ENCODE data around the gene SLCO3A1.
"Not testable (repeated sequence)": the region's sequence is repeated elsewhere in the genome, so short reads cannot be mapped to it uniquely, and the experiment has no call there.

SLCO3A1 gene

GRCh38 chr15:92161039-92161670 lies 307.6 kb downstream of the SLCO3A1 start:
- no peak for DNase-seq (ENCODE audit: low read depth in 2 of 2)

DNA sequence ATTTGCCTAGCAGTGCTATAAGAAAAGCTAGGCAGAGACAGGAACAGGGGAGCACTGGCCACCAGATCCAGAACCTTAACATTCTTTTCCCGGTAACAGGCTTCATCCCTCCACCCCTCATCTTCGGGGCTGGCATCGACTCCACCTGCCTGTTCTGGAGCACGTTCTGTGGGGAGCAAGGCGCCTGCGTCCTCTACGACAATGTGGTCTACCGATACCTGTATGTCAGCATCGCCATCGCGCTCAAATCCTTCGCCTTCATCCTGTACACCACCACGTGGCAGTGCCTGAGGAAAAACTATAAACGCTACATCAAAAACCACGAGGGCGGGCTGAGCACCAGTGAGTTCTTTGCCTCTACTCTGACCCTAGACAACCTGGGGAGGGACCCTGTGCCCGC lies 309.1 kb downstream of the SLCO3A1 start:
- DNase-seq (ENCODE audit: low read depth in 2 of 2): no peak

GRCh38 chr15:92163641-92164040 lies 310.1 kb downstream of the SLCO3A1 start:
- DNase-seq (ENCODE audit: low read depth in 2 of 2): no peak

- no peak for DNase-seq (ENCODE audit: low read depth in 2 of 2)
These were observed 311.0 kb downstream of the SLCO3A1 start for GRCh38 chr15:92164327-92165000.

GRCh38 chr15:92165001-92165346 lies 311.5 kb downstream of the SLCO3A1 start:
- no peak for DNase-seq (ENCODE audit: low read depth in 2 of 2)

DNA sequence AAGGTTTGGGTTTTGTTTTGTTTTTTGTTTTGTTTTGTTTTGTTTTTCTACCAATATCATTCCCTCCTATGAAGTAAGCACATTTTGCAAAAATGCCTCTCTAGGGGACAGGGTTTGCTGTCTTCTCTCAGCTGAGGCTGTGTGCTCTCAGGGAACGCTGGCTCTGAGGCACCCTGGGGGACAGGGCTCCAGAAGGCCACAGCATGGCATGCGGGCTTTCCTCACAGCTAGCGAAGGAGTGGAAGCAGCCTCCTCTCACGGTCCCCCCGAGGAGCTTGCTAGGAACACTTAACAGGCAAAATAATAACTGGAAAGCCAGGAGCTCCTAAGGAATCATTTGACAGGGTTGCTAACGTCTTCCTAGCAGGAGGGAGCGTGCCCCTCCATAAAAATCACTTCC lies 312.5 kb downstream of the SLCO3A1 start:
- no peak for DNase-seq (ENCODE audit: low read depth in 2 of 2)

- no peak for DNase-seq (ENCODE audit: low read depth in 2 of 2)
These were observed 313.4 kb downstream of the SLCO3A1 start for GRCh38 chr15:92166751-92167405.

DNA sequence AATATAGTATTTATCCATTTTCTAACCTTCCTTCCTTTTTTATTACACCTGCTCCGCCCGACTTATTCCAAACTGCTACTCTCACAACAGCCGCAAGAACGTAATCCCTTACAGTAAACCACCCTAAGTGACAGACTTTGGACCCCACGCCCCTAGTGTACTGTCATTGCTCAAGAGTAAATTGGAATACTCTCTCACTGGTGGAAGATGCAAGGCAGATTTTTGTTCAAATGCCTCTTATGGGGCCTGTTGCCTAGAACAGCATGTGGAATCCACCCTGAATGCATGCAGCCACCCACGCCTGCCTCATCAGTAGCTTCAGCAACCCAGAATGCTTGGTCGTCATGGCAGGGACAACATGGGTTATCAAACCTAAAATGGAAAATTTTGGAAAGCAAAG lies 313.9 kb downstream of the SLCO3A1 start:
- no peak for DNase-seq (ENCODE audit: low read depth in 2 of 2)

- DNase-seq (ENCODE audit: low read depth in 2 of 2): no peak
These were observed 314.7 kb downstream of the SLCO3A1 start for GRCh38 chr15:92168066-92168683.

GRCh38 chr15:92170897-92171296 lies 317.4 kb downstream of the SLCO3A1 start:
- no peak for DNase-seq (ENCODE audit: low read depth in 2 of 2)

- no peak for DNase-seq (ENCODE audit: low read depth in 2 of 2)
These were observed 325.4 kb downstream of the SLCO3A1 start for GRCh38 chr15:92178911-92179310.

DNA sequence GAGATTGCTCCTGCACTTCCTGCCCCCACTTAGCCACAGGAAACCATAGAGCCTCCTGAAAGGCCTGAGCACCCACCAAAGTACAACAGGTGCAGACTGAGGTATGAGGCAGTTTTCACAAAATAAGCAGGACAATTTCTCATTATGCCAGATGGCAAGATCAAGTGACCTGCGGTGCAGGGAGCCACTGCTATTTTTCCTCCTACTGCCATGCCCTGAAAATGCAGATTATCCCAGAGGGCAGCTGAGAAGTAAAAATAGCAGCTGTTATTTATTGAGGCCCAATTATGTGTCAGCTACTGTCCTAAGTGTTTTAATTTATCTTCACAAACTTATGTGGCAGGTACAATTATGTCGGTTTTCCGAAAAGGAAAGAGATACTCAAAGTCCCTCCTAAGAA lies 330.6 kb downstream of the SLCO3A1 start:
- no peak for DNase-seq (ENCODE audit: low read depth in 2 of 2)

DNA sequence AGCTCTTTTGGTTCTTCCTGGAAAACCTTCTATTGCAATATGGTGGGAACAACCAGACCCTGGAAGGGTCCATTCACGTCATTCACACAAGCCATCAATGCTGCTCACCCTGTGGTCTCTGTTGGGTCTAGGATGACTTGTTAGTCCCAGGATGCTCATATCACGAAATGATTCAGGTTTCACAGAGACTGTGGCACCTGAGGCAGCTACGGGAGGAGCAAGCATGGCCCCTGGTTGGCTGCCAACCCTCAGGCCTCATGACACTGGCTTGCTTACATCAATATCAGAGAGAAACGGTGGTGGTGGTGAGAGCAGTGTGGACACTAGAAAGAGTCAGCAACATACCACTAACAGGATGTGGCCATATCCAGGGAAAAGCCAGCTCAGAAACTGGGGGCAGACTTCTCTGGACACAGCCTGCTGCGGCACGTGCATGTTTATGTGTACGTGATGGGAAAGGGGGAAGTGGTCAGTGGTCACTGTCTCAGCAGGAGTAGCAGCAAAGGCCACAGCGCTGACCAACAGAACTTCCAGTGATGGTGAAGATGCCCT lies 331.2 kb downstream of the SLCO3A1 start:
- DNase-seq (ENCODE audit: low read depth in 2 of 2): no peak

GRCh38 chr15:92187975-92188374 lies 334.5 kb downstream of the SLCO3A1 start:
- DNase-seq (ENCODE audit: low read depth in 2 of 2): no peak

GRCh38 chr15:92189166-92189565 lies 335.7 kb downstream of the SLCO3A1 start:
- DNase-seq (ENCODE audit: low read depth in 2 of 2): no peak

DNA sequence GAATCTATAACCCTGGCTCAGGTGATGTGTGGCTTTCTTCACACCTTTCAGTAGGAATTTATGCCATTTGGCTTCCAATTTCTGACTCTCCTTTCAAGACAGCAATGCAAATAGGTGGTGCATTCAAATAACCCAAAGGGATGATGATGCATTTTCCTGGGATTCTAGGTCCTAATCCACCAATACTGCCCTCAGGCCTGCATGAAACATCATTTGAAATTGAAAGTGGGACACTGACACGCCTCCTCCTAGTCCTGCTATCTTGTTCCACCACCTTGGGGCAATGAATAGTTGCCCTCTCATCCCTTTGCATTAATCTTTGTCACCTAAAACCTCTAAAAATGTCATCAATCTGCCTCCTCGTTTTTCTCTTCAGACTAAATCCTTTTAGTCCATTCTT lies 341.7 kb downstream of the SLCO3A1 start:
- no peak for DNase-seq (ENCODE audit: low read depth in 2 of 2)

DNA sequence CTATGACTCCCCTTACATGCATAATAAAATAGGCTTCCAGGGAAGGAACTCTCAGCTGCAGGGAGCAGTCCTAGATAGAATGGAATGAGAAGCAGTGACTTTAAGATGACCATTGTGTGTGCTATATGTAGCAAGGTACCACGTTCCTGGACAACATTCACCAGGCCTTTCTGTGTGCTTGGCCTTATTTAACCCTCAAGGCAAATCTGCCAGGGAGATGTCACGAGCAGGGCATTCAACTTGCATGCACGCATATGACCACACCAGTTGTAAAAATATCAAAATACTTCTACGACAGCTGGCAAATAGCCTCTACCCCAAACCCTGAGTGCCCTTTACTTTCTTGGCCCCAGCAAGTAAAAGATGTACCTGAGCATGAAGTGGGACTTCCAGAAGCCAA lies 342.8 kb downstream of the SLCO3A1 start:
- no peak for DNase-seq (ENCODE audit: low read depth in 2 of 2)

- DNase-seq (ENCODE audit: low read depth in 2 of 2): no peak
These were observed 344.2 kb downstream of the SLCO3A1 start for GRCh38 chr15:92197746-92198145.

DNA sequence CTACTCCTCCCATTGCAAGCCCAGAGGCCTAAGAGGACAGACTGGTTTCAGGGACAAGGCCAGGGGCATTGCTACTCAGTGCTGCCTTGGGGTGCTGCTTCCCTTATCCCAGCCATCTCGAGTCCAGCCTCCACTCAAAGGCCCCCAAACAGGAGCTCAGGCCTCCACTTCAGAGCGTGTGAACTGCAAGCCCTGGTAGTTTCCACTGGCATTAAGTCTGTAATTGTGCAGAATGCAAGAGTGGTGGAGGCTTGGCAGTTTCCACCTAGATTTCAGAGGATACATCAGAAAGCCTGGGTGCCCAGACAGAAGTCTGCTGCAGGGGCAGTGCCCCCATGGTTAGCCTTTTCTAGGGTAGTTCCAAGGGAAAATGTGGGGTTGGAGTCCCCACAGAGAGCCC lies 347.4 kb downstream of the SLCO3A1 start:
- DNase-seq (ENCODE audit: low read depth in 2 of 2): no peak

DNA sequence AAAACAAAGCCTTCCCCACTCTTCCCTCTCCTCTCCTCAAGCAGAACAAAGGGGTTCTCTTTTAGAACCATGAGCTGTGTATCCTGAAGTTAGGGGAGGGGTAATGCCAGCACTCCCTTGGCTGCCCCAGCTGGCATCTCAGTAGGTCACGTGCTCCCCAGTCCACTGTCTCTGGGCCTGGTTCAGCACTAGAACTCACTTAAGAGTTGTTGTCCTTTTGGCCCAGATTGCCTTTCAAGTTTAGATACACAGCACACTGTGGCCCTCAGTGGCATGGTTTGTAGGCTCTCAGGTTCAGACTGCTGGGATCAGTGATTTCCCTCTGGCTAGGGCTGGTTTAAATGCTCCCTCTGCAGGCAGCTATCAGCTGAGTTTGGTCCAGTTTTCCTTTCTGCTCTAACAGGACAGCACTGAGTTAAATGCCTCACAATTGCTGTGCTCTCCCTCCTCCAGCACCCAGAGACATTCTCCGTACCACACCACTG lies 351.8 kb downstream of the SLCO3A1 start:
- DNase-seq (ENCODE audit: low read depth in 2 of 2): no peak

DNA sequence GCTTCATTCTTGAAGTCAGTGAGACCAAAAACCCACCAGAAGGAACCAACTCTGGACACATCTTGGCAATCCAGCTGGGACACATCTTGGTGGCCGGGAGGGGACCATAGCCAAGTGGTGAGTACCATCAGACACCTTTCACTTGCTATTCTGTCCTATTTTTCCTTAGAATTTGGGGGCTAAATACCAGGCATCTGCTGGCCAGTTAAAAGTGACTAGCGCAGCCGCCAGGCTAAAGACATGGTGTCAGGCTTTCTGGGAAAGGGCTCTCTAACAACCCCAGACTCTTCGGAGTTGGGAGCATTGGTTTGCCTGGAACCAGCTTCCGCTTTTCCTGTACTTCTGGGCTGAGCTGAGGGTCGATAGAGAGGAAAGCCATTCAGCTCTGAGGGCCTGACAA lies 354.1 kb downstream of the SLCO3A1 start:
- DNase-seq (ENCODE audit: low read depth in 2 of 2): not testable (repeated sequence)

Measured in stimulated activated CD4-positive, alpha-beta T cell treated with anti-CD3 and anti-CD28 coated beads, Interleukin-12 subunit alpha, Interleukin-12 subunit beta, amount 100 ng/mL, for 24 hours (primary cell).